ENCODE measurements around the gene SPTLC2.
"Not testable (repeated sequence)": the region's sequence is repeated elsewhere in the genome, so short reads cannot be mapped to it uniquely, and the experiment has no call there.

The SPTLC2 gene

DNA sequence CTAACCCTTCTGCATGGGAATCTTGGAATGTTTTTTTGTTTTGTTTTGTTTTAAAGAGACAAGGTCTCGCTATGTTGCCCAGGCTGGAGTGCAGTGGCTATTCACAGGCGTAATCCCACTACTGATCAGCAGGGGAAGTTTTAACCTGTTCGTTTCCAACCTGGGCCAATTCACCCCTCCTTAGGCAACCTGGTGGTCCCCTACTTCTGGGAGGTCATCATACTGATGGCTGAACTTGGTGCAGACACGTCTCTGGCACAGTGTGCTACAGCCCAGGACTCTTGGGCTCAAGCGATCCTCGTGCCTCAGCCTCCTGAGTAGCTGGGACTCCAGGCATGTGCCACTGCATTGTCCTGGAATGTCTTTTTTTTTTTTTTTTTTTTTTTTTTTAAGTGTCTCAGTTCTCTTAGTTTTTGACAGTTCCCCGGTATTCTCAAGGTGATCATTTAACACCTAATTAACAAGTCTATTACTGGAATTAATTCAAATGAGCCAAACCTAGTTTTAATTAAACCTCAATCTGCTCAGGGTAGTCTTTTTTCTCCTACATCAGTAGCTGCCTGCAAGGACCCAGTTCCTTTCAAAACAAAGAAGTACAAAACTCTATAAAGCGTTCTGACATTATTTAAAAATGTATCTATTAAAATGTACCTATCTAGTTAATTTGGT, 68.8 kb downstream of the SPTLC2 start:
- no peak for DNase-seq (ENCODE audit: low read depth)

DNA sequence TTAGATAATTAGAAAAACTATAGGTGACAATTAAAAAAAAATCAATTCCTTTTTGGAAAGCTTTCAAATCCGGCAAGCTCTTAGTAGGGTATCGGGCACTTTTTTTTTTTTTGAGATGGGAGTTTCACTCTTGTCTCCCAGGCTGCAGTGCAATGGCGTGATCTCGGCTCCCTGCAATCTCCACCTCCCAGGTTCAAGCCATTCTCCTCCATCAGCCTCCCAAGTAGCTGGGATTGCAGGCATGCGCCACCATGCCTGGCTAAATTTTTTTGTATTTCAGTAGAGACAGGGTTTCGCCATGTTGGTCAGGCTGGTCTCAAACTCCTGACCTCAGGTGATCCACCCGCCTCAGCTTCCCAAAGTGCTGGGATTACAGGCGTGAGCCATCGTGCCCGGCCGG, 71.3 kb downstream of the SPTLC2 start:
- not testable (repeated sequence) for DNase-seq (ENCODE audit: low read depth)

DNA sequence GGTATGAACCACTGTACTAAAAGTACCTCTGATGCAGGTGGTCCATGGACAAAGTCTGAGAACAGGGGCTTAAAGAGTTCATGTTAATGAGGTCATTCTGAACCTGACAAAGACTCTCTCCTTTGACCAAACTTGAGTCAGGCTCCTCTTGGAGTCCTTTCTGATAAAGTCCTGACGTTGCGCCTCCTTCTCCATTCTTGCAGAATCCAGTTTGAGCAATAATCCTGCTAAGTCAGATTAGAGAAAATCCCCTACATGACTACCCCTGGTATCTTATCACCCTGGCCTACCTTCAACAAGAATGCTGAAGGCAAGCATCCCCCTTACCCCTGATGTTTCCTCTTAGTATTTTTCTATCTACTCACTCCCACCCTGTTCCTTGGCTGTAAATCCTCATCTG, 71.9 kb downstream of the SPTLC2 start:
- DNase-seq (ENCODE audit: low read depth) = no peak

GRCh38 chr14:77543637-77544334, 72.7 kb downstream of the SPTLC2 start:
- DNase-seq (ENCODE audit: low read depth) = no peak

- no peak for DNase-seq (ENCODE audit: low read depth)
Observed at GRCh38 chr14:77543240-77543551, 73.2 kb downstream of the SPTLC2 start.

GRCh38 chr14:77542421-77543239, 73.8 kb downstream of the SPTLC2 start:
- DNase-seq (ENCODE audit: low read depth) = no peak

DNA sequence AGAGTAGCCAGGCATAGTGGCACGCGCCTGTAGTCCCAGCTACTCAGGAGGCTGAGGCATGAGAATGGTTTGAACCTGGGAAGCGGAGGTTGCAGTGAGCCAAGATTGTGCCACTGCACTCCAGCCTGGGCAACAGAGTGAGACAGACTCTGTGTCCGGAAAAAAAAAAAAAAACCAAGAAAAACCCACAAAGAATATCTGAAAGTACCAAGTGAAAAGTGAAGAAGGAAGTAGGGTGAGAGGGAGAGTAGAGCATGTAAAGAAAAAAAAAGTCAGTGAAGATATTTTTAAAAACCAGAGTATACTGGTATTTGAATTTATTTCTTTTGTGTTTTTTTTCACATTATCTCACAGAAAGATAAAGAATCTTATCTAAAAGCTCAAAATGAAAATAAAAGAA, 74.5 kb downstream of the SPTLC2 start:
- no peak for DNase-seq (ENCODE audit: low read depth)

DNA sequence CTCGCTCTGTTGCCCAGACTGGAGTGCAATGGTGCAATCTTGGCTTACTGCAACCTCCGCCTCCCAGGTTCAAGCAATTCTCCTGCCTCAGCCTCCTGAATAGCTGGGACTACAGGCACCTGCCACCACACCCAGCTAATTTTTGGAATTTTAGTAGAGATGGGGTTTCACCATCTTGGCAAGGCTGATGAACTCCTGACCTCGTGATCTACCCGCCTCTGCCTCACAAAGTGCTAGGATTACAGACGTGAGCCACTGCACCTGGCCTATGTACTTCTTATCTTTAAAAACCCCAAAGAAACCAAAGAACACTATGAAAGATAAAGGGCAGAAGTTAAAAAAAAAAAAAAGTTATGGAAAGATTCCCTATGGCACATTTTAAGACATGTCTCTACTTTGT, 79.5 kb downstream of the SPTLC2 start:
- DNase-seq (ENCODE audit: low read depth) = not testable (repeated sequence)

- no peak for DNase-seq (ENCODE audit: low read depth)
Observed at GRCh38 chr14:77531071-77531470, 85.4 kb downstream of the SPTLC2 start.

- DNase-seq (ENCODE audit: low read depth) = no peak
Observed at GRCh38 chr14:77529963-77530362, 86.5 kb downstream of the SPTLC2 start.

DNA sequence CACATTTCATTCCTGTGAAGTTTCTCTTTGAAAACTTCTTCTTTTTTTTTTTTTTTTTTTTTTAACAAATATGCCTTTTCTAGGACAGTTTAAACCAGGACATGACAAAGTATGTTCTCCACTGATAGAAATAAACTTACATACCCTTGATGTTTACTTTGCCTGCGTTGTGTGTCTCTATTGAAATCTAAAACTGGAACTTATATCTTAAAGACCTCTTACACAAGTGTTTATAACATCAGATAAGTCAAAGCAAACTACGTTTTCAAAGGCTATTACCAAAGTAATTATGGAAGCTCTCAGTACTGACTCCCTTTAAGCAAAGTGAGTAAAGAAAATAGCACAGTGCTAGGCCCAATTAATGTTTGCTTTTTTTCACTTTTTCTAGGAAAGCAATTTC, 87.2 kb downstream of the SPTLC2 start:
- no peak for DNase-seq (ENCODE audit: low read depth)

GRCh38 chr14:77528701-77529100, 87.7 kb downstream of the SPTLC2 start:
- DNase-seq (ENCODE audit: low read depth) = not testable (repeated sequence)

GRCh38 chr14:77526266-77526665, 90.2 kb downstream of the SPTLC2 start:
- DNase-seq (ENCODE audit: low read depth) = no peak

DNA sequence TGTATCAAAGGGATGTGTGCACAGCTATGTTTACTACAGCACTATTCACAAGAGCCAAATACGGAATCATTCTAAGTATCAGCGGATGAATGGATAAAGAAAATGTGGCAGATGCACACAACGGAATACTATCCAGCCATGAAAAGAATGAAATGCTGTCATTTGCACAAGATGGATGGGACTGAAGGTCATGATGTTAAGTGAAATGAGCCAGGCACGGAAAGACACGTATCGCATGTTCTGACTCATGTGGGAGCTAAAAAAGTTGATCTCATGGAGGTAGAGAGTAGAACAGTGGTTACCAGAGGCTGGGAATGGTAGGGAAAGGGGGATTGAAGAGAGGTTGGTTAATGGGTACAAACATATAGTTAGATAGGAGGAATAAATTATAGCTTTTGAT, 91.9 kb downstream of the SPTLC2 start:
- DNase-seq (ENCODE audit: low read depth) = no peak

- no peak for DNase-seq (ENCODE audit: low read depth)
Observed at GRCh38 chr14:77523109-77523508, 93.3 kb downstream of the SPTLC2 start.

- no peak for DNase-seq (ENCODE audit: low read depth)
Observed at GRCh38 chr14:77520555-77520954, 95.9 kb downstream of the SPTLC2 start.

- no peak for DNase-seq (ENCODE audit: low read depth)
Observed at GRCh38 chr14:77516126-77516525, 100.3 kb downstream of the SPTLC2 start.

- DNase-seq (ENCODE audit: low read depth) = no peak
Observed at GRCh38 chr14:77511486-77512162, 104.8 kb downstream of the SPTLC2 start.

DNA sequence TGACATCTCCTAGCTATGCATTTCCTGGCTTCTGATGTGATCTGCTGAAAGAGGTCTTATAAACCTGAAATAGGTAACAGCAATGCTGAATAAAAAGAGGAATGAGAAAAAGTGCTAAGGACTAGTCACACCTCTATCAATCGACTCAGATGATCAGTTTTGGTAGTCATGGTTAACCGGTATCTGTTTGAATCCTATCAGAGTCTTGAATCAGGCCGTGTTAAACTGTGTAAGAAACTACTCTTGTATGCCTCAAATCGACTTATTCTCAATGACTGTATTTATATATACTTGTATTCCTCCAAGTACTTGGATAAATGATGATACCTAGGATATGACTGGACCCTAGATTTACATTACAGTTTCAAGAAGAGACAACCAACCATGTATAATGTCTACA, 107.1 kb downstream of the SPTLC2 start:
- DNase-seq (ENCODE audit: low read depth) = no peak

DNA sequence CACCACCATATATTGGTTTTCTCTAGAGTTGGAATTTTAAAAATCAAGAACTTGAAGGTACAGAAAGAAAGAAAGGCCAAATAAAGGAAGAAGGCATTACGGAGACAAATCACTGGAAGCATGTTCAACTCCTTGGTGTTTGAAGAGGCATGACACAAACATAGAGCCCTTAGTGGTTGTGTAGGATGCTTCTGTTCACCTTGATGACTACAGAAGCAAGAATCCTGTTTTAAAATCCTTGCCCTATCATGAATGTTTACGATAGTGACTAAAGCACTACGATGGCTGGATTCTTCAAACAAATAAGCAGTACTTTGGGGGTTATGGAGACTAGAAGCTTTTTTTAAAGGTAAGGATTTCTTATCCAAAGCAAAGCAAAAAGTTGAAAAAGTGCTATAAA, 107.6 kb downstream of the SPTLC2 start:
- no peak for DNase-seq (ENCODE audit: low read depth)

DNA sequence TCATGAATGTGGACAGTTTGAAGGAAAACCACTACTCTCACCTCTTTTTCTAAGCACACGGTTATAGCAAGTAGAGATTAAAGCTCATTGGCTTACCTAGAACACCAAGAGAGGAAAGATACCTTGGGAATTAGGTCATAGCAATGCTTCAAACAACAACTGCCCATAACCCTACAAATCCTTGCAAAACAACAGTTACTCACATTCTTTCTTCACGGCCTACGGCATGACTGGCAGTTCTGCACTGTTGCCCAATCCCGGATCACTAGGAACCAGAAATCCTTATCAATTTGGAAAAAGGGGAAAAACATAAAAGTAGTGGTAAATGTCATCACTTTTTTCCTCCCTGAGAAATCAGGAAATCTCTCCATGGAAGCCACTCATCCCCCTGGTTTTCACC, 108.2 kb downstream of the SPTLC2 start:
- DNase-seq (ENCODE audit: low read depth) = no peak

- no peak for DNase-seq (ENCODE audit: low read depth)
Observed at GRCh38 chr14:77507762-77508161, 108.7 kb downstream of the SPTLC2 start.

- DNase-seq (ENCODE audit: low read depth) = no peak
Observed at GRCh38 chr14:77505031-77505430, 111.4 kb downstream of the SPTLC2 start.

Measured in HS-27A (cell line).